NCI-H2227 treated with DMSO at 0.1 percent for 48 hours (cell line): ENCODE data around the gene CCDC88C.
A peak's percentile ranks its signal among the peaks of the same experiment; 100 is the strongest.

Experiments
- DNase-seq: peaks from one replicate; lab custom pipeline; 2025; lab: John Stamatoyannopoulos, UW

CCDC88C gene

GRCh38 chr14:91288876-91289275 lies 128.7 kb downstream of the CCDC88C start:
- DNase-seq = no peak

GRCh38 chr14:91286530-91286937 lies 131.1 kb downstream of the CCDC88C start:
- DNase-seq = peak; percentile 18

DNA sequence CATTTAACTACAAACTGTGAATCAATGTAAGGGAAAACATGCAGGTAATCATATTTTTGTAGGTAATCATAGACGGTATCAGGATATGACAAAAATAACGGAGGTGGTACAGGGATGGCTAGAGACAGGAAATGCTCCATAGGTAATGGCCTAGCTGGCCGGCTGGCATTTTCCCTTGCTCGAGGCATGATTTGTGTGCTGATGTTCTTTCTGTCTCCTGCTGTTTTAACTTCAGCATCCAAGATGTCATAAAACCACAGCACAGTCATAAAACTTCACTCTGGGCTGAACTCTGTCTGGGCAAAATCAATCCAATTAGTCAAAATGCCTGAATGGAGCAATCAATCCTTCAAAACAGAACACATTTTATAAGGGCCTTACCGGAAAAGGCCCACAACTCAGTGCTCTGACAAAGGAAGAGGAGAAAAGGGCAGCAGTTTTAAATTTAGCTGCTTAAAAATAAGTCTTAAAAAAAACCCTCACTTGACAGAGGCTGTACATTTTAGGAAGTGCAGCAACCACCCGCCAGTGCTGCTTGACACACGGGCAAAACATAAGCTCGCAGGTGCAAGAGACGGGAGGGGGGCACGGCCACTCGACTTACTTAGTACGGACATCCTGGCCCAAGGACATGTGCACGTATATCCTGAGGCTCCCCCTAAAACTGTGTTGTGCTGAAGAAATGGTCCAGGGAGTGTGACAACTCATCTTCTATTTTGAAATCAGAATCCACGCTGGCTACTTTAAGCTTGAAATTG lies 132.7 kb downstream of the CCDC88C start:
- DNase-seq = no peak

DNA sequence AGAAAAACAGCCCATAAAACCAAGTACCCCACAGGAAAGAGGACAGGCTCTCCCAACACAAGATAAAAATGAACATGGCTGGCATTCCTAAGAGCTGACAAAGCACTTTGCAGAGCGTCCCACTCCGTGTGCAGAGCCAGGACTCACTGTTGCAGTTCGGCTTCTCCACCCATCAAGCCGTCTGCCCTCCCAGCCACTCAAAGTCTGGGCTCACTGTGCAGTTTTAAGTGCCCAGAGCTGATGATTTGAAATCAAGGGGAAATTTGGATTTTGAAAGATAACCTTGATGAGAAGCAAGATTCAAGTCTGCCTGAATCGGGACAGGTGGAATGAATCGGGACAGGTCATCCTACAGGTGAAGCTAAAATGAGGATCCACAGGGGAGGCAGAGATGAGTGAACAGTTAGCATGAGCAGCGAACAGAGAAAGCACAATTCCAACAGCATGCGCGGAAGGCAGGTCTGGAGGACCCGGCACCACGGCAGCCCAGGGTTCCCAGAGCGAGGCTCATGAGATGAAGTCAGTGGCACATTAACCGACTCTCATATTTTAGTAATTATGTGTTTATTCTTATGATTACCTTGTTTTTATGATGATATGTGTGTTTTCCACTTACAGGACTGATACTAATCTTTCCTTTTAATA lies 133.4 kb downstream of the CCDC88C start:
- no peak for DNase-seq

DNA sequence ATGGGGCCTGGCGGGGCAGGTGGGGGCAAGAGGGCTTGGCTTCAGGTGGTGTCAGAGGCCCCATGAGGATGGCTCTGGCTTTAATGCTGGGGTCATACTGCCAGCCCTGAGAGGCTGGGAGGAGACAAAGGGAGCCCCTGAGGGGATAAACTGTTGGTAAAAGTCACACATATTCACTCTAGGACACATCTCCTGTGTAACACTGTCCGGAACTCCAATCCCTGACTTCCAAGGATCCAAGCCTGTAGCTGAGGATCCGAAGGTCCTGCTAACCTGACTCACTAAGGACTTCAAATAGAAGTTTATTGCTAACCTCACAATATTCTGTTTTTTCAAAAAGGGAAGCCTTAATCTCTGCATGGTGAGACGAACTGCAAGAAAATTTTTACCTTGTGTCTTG lies 134.0 kb downstream of the CCDC88C start:
- DNase-seq = no peak

DNA sequence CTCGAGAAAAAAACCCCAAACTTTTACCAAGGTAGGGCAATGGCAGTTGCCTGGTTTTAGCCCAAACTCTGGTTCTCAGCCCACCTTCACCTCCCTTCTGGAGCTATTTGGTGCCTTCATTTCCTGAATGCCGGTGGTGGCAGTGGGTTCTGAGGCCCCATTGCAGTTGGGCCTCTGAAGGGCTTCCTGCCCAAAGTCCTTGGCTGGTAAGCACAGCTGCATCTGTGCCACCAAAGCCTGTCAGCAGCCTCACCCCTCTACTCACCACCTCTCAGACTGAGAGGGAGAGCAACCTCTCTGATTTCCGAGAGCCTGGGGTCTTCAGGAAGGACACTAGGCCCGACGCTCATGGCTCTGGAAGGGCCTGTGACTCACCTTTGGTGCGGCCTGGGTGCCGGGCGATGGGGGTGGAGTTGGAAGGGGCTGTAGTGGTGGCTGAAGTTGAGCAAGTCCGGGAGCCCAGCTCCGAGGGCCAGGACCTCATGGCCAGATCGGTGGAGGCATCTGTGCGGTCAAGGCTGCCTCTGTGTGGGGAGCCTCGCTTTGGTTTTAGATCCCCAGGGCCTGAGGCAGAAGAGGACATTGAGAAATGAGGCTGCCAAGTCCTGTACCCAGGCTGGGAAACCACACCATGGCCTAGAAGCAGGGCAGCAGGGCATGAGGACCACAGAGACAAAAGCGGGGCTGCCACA lies 134.5 kb downstream of the CCDC88C start:
- DNase-seq = no peak

GRCh38 chr14:91281346-91281745 lies 136.3 kb downstream of the CCDC88C start:
- no peak for DNase-seq

DNA sequence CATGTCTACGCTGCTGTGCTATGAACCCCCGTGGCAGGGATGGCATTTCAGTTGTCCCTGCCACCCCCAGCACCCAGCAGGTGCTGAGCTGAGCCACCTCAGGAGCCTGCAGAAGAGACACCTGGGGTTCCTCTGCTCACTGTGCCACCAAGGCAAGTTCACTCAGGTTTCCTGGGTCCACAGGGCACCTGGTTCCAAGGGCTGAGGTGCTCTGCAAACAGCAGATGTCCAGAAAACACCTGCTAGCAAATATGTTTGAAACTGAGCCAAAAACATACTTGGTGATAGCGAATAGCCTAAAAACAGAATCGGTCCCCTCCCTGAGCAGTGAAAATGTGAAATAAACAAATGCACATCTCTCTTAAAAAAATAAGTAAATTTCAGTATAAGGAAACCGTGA lies 137.5 kb downstream of the CCDC88C start:
- DNase-seq = no peak

- DNase-seq = no peak
Observed at GRCh38 chr14:91279354-91279753, 138.3 kb downstream of the CCDC88C start.

- DNase-seq = no peak
Observed at GRCh38 chr14:91278383-91278715, 139.3 kb downstream of the CCDC88C start.

DNA sequence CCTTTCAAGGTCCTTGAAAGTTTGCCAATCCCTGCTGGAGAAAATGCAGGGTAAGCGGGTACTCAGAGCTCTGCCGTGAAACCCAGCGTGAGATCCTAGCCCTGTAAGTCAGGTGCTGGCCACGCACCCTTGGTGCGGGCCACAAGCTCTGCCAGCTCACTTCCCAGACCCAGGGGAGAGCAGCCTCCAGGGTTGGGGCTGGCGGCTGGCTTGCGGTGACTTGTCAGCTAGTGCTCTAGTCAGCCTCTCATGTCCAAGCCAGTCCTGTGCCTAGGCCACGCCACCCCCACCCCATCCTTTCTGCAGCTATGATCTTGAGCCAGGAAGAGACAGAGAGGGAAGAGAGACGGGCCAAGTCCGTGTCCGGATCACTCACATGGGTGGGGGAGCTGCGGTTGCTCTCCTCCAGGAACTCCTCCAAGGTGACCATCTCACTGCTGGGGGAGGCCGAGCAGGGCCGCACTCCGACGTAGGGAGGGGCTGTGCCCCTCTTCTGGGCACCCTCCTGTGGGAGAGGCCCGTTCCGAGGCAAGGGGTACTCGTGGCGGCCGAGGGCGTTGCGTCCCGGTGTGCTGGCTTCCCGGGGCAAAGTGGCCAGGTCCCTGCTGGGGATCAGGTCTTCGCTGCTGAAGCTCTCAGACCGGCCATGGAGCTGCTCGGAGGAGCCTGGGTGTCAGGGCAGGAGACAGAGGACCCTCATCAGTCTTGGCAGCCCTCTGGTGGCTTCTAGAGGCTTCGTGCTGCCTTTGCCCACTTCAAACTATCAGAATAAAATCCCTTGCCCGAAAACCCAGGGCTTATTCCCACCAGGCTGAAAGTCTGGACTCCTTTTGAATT lies 139.9 kb downstream of the CCDC88C start:
- no peak for DNase-seq

- DNase-seq = no peak
Observed at GRCh38 chr14:91274796-91275195, 142.8 kb downstream of the CCDC88C start.

GRCh38 chr14:91273885-91274273 lies 143.7 kb downstream of the CCDC88C start:
- no peak for DNase-seq

- no peak for DNase-seq
Observed at GRCh38 chr14:91273273-91273884, 144.2 kb downstream of the CCDC88C start.

- no peak for DNase-seq
Observed at GRCh38 chr14:91272341-91273272, 145.0 kb downstream of the CCDC88C start.

GRCh38 chr14:91271639-91272038 lies 146.0 kb downstream of the CCDC88C start:
- no peak for DNase-seq

GRCh38 chr14:91270619-91271018 lies 147.0 kb downstream of the CCDC88C start:
- DNase-seq = no peak

GRCh38 chr14:91270188-91270587 lies 147.4 kb downstream of the CCDC88C start:
- DNase-seq = no peak

DNA sequence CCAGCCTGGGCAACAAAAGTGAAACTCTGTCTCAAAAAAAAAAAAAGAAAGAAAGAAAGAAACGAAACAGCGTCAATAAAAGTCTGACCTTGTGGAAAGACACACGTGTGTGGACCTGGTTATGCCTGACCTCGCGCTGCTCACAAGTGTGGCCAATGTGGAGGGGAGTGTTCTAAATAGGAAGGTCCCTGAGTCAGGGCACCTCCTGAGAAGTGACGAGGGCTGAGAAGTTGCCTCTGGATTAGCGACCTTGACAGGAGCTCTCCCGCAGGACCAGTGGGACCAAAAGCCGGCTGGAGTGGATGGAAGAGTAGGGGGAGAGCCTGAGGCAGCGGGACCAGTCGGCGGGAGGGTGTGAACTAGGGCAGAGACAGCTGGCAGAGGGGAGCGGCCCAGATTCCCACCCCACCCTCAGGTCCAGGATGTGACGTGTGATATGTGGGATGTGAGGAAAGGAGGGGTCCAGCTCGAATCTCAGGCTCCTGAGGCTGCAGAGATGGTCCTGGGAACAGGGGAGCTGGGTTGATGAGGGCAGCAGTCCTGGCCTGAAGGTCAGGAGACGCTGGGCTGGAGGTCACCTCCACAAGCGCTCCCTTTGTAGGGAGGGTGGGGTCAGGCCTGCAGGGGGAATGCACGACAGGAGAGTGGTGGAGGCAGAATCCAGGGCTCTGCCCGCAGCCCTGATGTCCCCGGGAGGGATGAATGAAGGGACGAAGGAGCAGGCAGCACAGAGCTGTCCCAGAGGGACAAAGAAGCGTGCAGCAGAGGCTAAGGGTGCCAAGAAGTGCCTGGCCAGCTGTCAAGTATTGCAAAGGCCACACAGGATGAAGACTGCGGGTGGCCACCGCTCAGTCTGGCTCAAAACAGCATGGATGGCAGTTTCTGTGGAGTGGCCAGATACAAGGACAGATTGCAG lies 148.3 kb downstream of the CCDC88C start:
- DNase-seq = no peak

GRCh38 chr14:91267965-91268437 lies 149.6 kb downstream of the CCDC88C start:
- no peak for DNase-seq
